Spleen (tissue), 13 donors: ENCODE measurements around the gene MBLAC1. TPM values are rescaled to one million over a fixed set of nuclear protein-coding genes. Genes with fewer than 3 reads are reported as not detected.

Source experiments
- DNase-seq: peaks from one replicate; pipeline ENCODE4 v3.0.0-alpha.2; 2020
- H3K27ac ChIP-seq, 8 donors: fragments of 200-600 bp; sonication (generic) in 7 of 8; 1 replicate in 4 of 8; 2 replicates in 4 of 8; pipeline versions ENCODE4 v1.5.0 to v1.8.0; 2016 to 2021; ENCODE audit warnings: inconsistent platforms in 4 of 8, mild to moderate bottlenecking in 4 of 8, moderate library complexity in 1 of 8
- H3K27me3 ChIP-seq, 7 donors: fragments of 200-600 bp; sonication (generic) in 6 of 7; replicated peaks in 1 of 7; 1 replicate in 4 of 7; 2 replicates in 3 of 7; pipeline versions ENCODE4 v1.5.0 to v1.8.0; 2016 to 2021; ENCODE audit warnings: inconsistent platforms in 3 of 7, mild to moderate bottlenecking in 1 of 7
- H3K36me3 ChIP-seq, 6 donors: fragments of 200-600 bp; sonication (generic) in 5 of 6; 1 replicate in 4 of 6; 2 replicates in 2 of 6; pipeline versions ENCODE4 v1.5.0 to v1.8.0; 2016 to 2021; ENCODE audit warnings: inconsistent platforms in 2 of 6
- H3K4me1 ChIP-seq, 6 donors: fragments of 200-600 bp; sonication (generic) in 5 of 6; 1 replicate in 3 of 6; 2 replicates in 3 of 6; pipeline versions ENCODE4 v1.5.0 to v1.8.0; 2016 to 2021; ENCODE audit warnings: inconsistent platforms in 3 of 6
- H3K4me3 ChIP-seq, 8 donors: fragments of 200-600 bp; sonication (generic) in 7 of 8; 1 replicate in 4 of 8; 2 replicates in 4 of 8; pipeline versions ENCODE4 v1.5.0 to v1.8.0; 2016 to 2021; ENCODE audit warnings: inconsistent platforms in 4 of 8, mild to moderate bottlenecking in 4 of 8, moderate library complexity in 2 of 8
- H3K9me3 ChIP-seq, 8 donors: fragments of 200-600 bp; sonication (generic) in 7 of 8; 1 replicate in 4 of 8; 2 replicates in 4 of 8; pipeline versions ENCODE4 v1.5.0 to v1.8.0; 2016 to 2021; ENCODE audit warnings: inconsistent platforms in 4 of 8
- CTCF ChIP-seq, 11 experiments: fragments of 200-600 bp in 7 of 11; fragments of 450-650 bp in 4 of 11; sonication (generic) in 4 of 11; IDR thresholded peaks in 8 of 11; conservative IDR thresholded peaks in 3 of 11; 1 replicate in 7 of 11; 2 replicates in 4 of 11; pipeline versions ENCODE4 v1.4.0 to v1.8.0; 2016 to 2021; ENCODE audit warnings: antibody characterized with exemption in 11 of 11, inconsistent platforms in 4 of 11, mild to moderate bottlenecking in 1 of 11
- POLR2A ChIP-seq, 3 donors: fragments of 450-650 bp; IDR thresholded peaks; one replicate each; pipeline ENCODE4 v1.5.1; 2017; ENCODE audit warnings: antibody characterized with exemption in 3 of 3, mild to moderate bottlenecking in 1 of 3
- POLR2AphosphoS5 ChIP-seq, 3 donors: sonication (generic); formaldehyde crosslinking; IDR thresholded peaks; one replicate each; pipeline ENCODE4 v1.5.1; 2017; ENCODE audit warnings: antibody characterized with exemption in 3 of 3
- WGBS, 5 donors: extraction: QIAGEN DNeasy Blood & Tissue Kit in 3 of 5; methylation state at CpG; one replicate each; pipeline versions ENCODE4 v1.1.5 to v1.1.7; 2013 to 2018; 5-methylcytosine and 5-hydroxymethylcytosine counted together
- intact Hi-C: fragments of 100-400 bp; cut with DNase I; formaldehyde crosslinking; loops from one replicate; pipeline ENCODE4 v1.15.0; 2023; ENCODE audit warnings: low total_unique reads
- long read RNA-seq, 2 donors: transcript quantifications; one replicate each; lab custom pipeline, GENCODE V29; 2026
- polyA plus RNA-seq, 3 donors: library from polyadenylated mRNA; stranded (reverse); fragments of 200-250 nt; gene quantifications; one replicate each; pipeline ENCODE4 v1.2.1, GENCODE V29; 2013
- total RNA-seq, 7 donors: library from RNA; depleted of rRNA in 3 of 7; stranded (reverse); fragments of >200 nt in 3 of 7; fragmentation: NEBNext Ultra II Directional in 4 of 7; extraction: Animal tissue kit (Norgen Biotek cat#: 25700) in 4 of 7; gene quantifications; one replicate each; pipeline versions ENCODE4 v1.1.0 to v1.2.1, GENCODE V29; 2016 to 2021
- donor health status: healthy with polysubstance abuse.
- donor health status: DM: no; HTN: no; CAD: no; lungs with moderate emphysema.
- donor health status: DM: no; HTN: no; CAD: no.
- donor health status: Bipolar disorder and iron deficiency.
- donor health status: healthy.
- donor health status: DM: no; HTN: no; CAD: no.
- donor health status: DM: yes; HTN: yes; CAD: no.

Gene MBLAC1
- total RNA-seq, result 1 to 10 TPM; 1.7 to 4.4 (median 2.0) TPM
- polyA plus RNA-seq, result 1 to 10 TPM; 1.8 to 2.7 (median 2.4) TPM
- long read RNA-seq, donor 1, result 0 reads
- long read RNA-seq, donor 2, partial matches to known transcripts, result 0 of 1 reads
- long read RNA-seq, donor 2, other reads (novel, unspliced or antisense), result 0 of 1 reads

- DNase-seq, result peak; percentile 96
- intact Hi-C loops, result loop anchor here (5.0 kb wide), 1 partner anchor 45 kb away; the partner anchor contains the start of gene ZNF3
- peaks cover 25 to 76% (median 53%) of the 10 kb centered on the region in 6 donors for H3K4me1 ChIP-seq
- peak within 1 kb of the TSS; percentile 91 to 99 (median 96) for H3K27ac ChIP-seq
- H3K27me3 ChIP-seq, result no peaks in the 10 kb centered on the region
- TF ChIP-seq CTCF (IDR thresholded peaks at IDR 0.05 in 8 of 11, conservative IDR thresholded peaks at IDR 0.05 in 3 of 11) (peak in 1 of 11 experiments; percentile 5), POLR2AphosphoS5 (IDR thresholded peaks at IDR 0.05) (peak; percentile 86 to 94 (median 91)), POLR2A (IDR thresholded peaks at IDR 0.05) (peak in 1 of 3 donors; percentile 45)
- H3K4me3 ChIP-seq, result peak within 1 kb of the TSS; percentile 64 to 89 (median 83)
- H3K9me3 ChIP-seq, result no peaks in the 10 kb centered on the region
- WGBS, 5 donors, result 0 to 1% (median 0%) methylated on average over 34 to 85 of the region's 85 CpGs
- peaks cover 0 to 28% (median 0%) of the 10 kb centered on the region in 6 donors for H3K36me3 ChIP-seq
These were observed at the start of gene MBLAC1 for GRCh38 chr7:100126931-100127865. TSS of gene MBLAC1 (plus strand) at chr7:100126967. CDS start at chr7:100127396, 429 bp downstream.

- Histone ChIP-seq H3K27me3 (no peaks in the 10 kb centered on the region), H3K36me3 (peaks cover 17 to 81% (median 66%) of the 10 kb centered on the region in 6 donors), H3K4me3 (no peak overlapping the region), H3K4me1 (peaks cover 13 to 35% (median 28%) of the 10 kb centered on the region in 6 donors), H3K9me3 (peaks cover 0 to 15% (median 12%) of the 10 kb centered on the region in 8 donors), H3K27ac (no peak overlapping the region)
- 82 to 95% (median 86%) methylated on average over 4 of the region's 4 CpGs for WGBS, 5 donors
- TF ChIP-seq CTCF (IDR thresholded peaks at IDR 0.05 in 8 of 11, conservative IDR thresholded peaks at IDR 0.05 in 3 of 11) (no peak), POLR2AphosphoS5 (IDR thresholded peaks at IDR 0.05) (no peak), POLR2A (IDR thresholded peaks at IDR 0.05) (no peak)
- DNase-seq, result no peak
- intact Hi-C loops, result loop anchor here (10.0 kb wide), 1 partner anchor 92 kb away; no protein-coding TSS in a partner anchor
These were observed 49.6 kb upstream of the MBLAC1 start for GRCh38 chr7:100077205-100077604.

GRCh38 chr7:100079024-100079560 lies 47.7 kb upstream of the MBLAC1 start:
- 81 to 91% (median 89%) methylated on average over 7 of the region's 7 CpGs for WGBS, 5 donors
- Histone ChIP-seq H3K27ac (no peak overlapping the region), H3K36me3 (peaks cover 6 to 62% (median 47%) of the 10 kb centered on the region in 6 donors), H3K27me3 (no peaks in the 10 kb centered on the region), H3K9me3 (no peaks in the 10 kb centered on the region), H3K4me3 (no peak overlapping the region), H3K4me1 (peaks cover 21 to 46% (median 36%) of the 10 kb centered on the region in 6 donors)
- intact Hi-C loops, result loop anchor here (10.0 kb wide), 1 partner anchor 94 kb away; no protein-coding TSS in a partner anchor
- DNase-seq, result no peak
- TF ChIP-seq POLR2A (IDR thresholded peaks at IDR 0.05) (no peak), POLR2AphosphoS5 (IDR thresholded peaks at IDR 0.05) (no peak), CTCF (IDR thresholded peaks at IDR 0.05 in 8 of 11, conservative IDR thresholded peaks at IDR 0.05 in 3 of 11) (no peak)
